SK-N-SH (cell line): ENCODE measurements around the gene BCAR3. TPM values are rescaled to one million over a fixed set of nuclear protein-coding genes. Genes with fewer than 3 reads are reported as not detected.

Experiments used
- CTCF ChIA-PET: fragments of 300-600, 350-600 bp; formaldehyde crosslinking; extraction: SDS; loops from one replicate; lab custom pipeline; 2021; lab: Yijun Ruan, JAX
- POLR2A ChIA-PET: fragments of 350-600 bp; sonication (Branson Sonifier 250); formaldehyde crosslinking; extraction: SDS; loops from one replicate; lab custom pipeline; 2020; ENCODE audit warnings: antibody characterized with exemption, inconsistent platforms; lab: Yijun Ruan, JAX
- DNase-seq: peaks from one replicate; pipeline ENCODE4 v3.0.0; 2012
- H2AFZ ChIP-seq: fragments of 200-600 bp; sonication (generic); 2 replicates; pipeline ENCODE4 v1.8.1; 2016; ENCODE audit warnings: antibody characterized with exemption, mild to moderate bottlenecking, low read depth
- H3F3A ChIP-seq: fragments of 200-600 bp; sonication (generic); replicated peaks from 2 replicates; pipeline ENCODE3; 2016; ENCODE audit warnings: antibody characterized with exemption, mild to moderate bottlenecking; ENCODE audit not compliant: insufficient read depth
- H3K27ac ChIP-seq, 2 experiments: fragments of 200-500 bp in 1 of 2; fragments of 200-600 bp in 1 of 2; sonication (Bioruptor generic) in 1 of 2; sonication (generic), shearing (Covaris generic) in 1 of 2; 2 replicates each; pipeline versions ENCODE4 v1.5.1 to v1.6.1; 2014 to 2016; ENCODE audit warnings: low read depth in 2 of 2, inconsistent platforms in 1 of 2, low read length in 1 of 2, mild to moderate bottlenecking in 1 of 2, mixed read lengths in 1 of 2
- H3K27me3 ChIP-seq: fragments of 200-600 bp; sonication (generic), shearing (Covaris generic); 2 replicates; pipeline ENCODE4 v1.6.1; 2016; ENCODE audit warnings: mixed run types; ENCODE audit not compliant: insufficient read depth
- H3K36me3 ChIP-seq, 2 experiments: fragments of 200-500 bp in 1 of 2; fragments of 200-600 bp in 1 of 2; sonication (Bioruptor generic) in 1 of 2; sonication (generic) in 1 of 2; replicated peaks in 1 of 2; 2 replicates each; pipeline versions ENCODE3 to v1.5.1; 2014 to 2016; ENCODE audit warnings: low read length in 1 of 2, mild to moderate bottlenecking in 1 of 2; ENCODE audit not compliant: insufficient read depth in 2 of 2, control insufficient read depth in 1 of 2
- H3K4me1 ChIP-seq, 2 experiments: fragments of 200-500 bp in 1 of 2; fragments of 200-600 bp in 1 of 2; sonication (Bioruptor generic) in 1 of 2; sonication (generic), shearing (Covaris generic) in 1 of 2; 2 replicates each; pipeline versions ENCODE4 v1.5.1 to v1.6.1; 2014 to 2016; ENCODE audit warnings: low read depth in 1 of 2, low read length in 1 of 2, mixed run types in 1 of 2; ENCODE audit not compliant: insufficient read depth in 2 of 2, control insufficient read depth in 1 of 2
- H3K4me2 ChIP-seq: fragments of 200-600 bp; sonication (generic), shearing (Covaris generic); 2 replicates; pipeline ENCODE4 v1.6.1; 2017; ENCODE audit warnings: mixed run types
- H3K4me3 ChIP-seq, 2 experiments: fragments of 200-500 bp in 1 of 2; fragments of 200-600 bp in 1 of 2; sonication (Bioruptor generic) in 1 of 2; sonication (generic), shearing (Covaris generic) in 1 of 2; 2 replicates each; pipeline versions ENCODE4 v1.5.1 to v1.8.1; 2014 to 2016; ENCODE audit warnings: low read depth in 2 of 2, inconsistent platforms in 1 of 2, low read length in 1 of 2, mild to moderate bottlenecking in 1 of 2, mixed read lengths in 1 of 2, moderate library complexity in 1 of 2
- H3K79me2 ChIP-seq: fragments of 200-600 bp; sonication (generic); 2 replicates; pipeline ENCODE4 v1.8.1; 2017; ENCODE audit warnings: mild to moderate bottlenecking; ENCODE audit not compliant: insufficient read depth
- H3K9ac ChIP-seq: fragments of 200-600 bp; sonication (generic); 2 replicates; pipeline ENCODE4 v1.6.1; 2017; ENCODE audit warnings: mixed run types
- H3K9me2 ChIP-seq: fragments of 200-600 bp; sonication (generic); 2 replicates; pipeline ENCODE4 v1.6.1; 2017; ENCODE audit warnings: mixed run types
- H3K9me3 ChIP-seq: fragments of 200-600 bp; sonication (generic); 2 replicates; pipeline ENCODE4 v1.6.1; 2017; ENCODE audit warnings: mixed run types, mild to moderate bottlenecking, moderate library complexity
- H4K20me1 ChIP-seq: fragments of 200-600 bp; sonication (generic); 2 replicates; pipeline ENCODE4 v1.6.1; 2017; ENCODE audit warnings: mild to moderate bottlenecking, mixed run types; ENCODE audit not compliant: insufficient read depth
- CHD2 ChIP-seq: fragments of 150-350 bp; IDR thresholded peaks from 2 replicates; pipeline ENCODE4 v1.6.1; 2018; ENCODE audit warnings: low read length; ENCODE audit not compliant: partially characterized antibody
- IRF3 ChIP-seq: fragments of 150-350 bp; IDR thresholded peaks from 2 replicates; pipeline ENCODE4 v1.6.1; 2016; ENCODE audit warnings: mild to moderate bottlenecking, low read depth, low read length
- MXI1 ChIP-seq: IDR thresholded peaks from 2 replicates; pipeline ENCODE4 v1.6.1; 2012; ENCODE audit warnings: mild to moderate bottlenecking, low read depth, low read length, improper control_type of control experiment
- POLR2AphosphoS5 ChIP-seq: IDR thresholded peaks from 2 replicates; pipeline ENCODE4 v1.6.1; 2012; ENCODE audit warnings: low read depth, low read length
- RCOR1 ChIP-seq: fragments of 150-350 bp; IDR thresholded peaks from 2 replicates; pipeline ENCODE4 v1.6.1; 2017; ENCODE audit warnings: antibody characterized with exemption, low read length
- USF1 ChIP-seq: IDR thresholded peaks from 2 replicates; pipeline ENCODE4 v1.4.0; 2012; ENCODE audit warnings: low read depth, borderline replicate concordance
- YY1 ChIP-seq: IDR thresholded peaks from 2 replicates; pipeline ENCODE4 v1.4.0; 2012; ENCODE audit warnings: low read depth, mild to moderate bottlenecking
- WGBS: methylation state at CpG from one replicate; pipeline ENCODE4 v1.1.6; 2017; ENCODE audit warnings: low lambda C conversion rate; 5-methylcytosine and 5-hydroxymethylcytosine counted together
- polyA plus RNA-seq, 3 experiments: library from polyadenylated mRNA; depleted of rRNA; stranded (reverse); fragments of >200 nt; gene quantifications; 2 replicates each; pipeline ENCODE4 v1.2.3, GENCODE V29; 2012
- TF ChIP-seq, protein P1 (sequence below): IDR thresholded peaks from 2 replicates; pipeline ENCODE4 v1.4.0; 2012; ENCODE audit warnings: low read depth, borderline replicate concordance

BCAR3 gene
- polyA plus RNA-seq, 1 of the 3 experiments (the other 2 are of a cell fraction): 58.4 TPM

DNA sequence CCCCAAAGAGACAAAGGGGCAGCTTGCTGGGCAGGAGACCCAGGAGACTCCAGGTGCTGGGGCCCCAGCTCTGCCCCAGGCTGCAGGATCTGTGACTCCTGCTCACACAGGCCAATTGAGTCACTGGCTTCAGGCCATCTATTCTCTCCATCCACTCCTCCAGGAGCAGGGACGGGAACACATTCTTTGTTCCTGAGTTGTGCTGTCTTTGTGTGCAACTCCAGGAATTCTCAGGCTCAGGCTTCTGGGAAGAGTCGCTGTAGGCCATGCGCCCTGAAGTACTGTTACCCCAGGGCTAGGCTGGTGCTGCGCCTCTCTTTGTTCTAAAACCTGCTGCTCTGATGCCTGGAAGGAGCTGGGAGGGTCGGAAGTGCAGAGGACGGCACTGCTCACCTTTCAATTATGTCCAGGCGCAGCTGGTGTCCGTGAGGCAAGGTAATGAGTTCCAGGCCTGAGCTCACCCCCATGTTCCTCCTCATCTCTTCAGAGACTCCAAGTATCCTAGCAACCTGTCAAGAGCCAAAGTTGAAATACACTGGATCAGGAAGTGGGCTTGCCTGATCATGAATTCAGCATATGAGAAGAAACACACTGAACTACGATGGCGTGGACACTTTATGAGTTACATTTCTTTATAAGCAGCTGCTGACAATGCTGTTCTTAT, 105.9 kb downstream of the BCAR3 start:
- Histone ChIP-seq H3K27me3 (no peaks in the 10 kb centered on the region), H3K9me3 (no peaks in the 10 kb centered on the region), H3K4me2 (0 out of 2 replicates have a peak overlapping the region, but pooled peaks have one; percentile 1), H3K4me3 (no peak overlapping the region), H3K9ac (no peak overlapping the region), H4K20me1 (peaks cover 32% of the 10 kb centered on the region), H3K79me2 (peaks cover 84% of the 10 kb centered on the region), H3K4me1 (peaks cover 31 to 59% of the 10 kb centered on the region in 2 experiments), H3F3A (peaks cover 31% of the 10 kb centered on the region), H3K36me3 (peaks cover 44 to 57% of the 10 kb centered on the region in 2 experiments), H2AFZ (no peak overlapping the region), H3K27ac (peak overlapping the region; percentile 60 to 98), H3K9me2 (no peaks in the 10 kb centered on the region)
- TF ChIP-seq MXI1 (peak; percentile 37; the same call in 1 of the 2 replicates), USF1 (no peak), RCOR1 (no peak), YY1 (no peak), CHD2 (peak; percentile 6)
- DNase-seq: peak; percentile 44
- 73% methylated on average over 10 of the region's 10 CpGs for WGBS
- POLR2A ChIA-PET: interaction anchor here (0.6 to 1.8 kb wide), 5 partner anchors 13 to 232 kb away, joined by 3 to 8 read pairs (median 5); no protein-coding TSS in a partner anchor
- CTCF ChIA-PET: interaction anchor here (0.7 to 3.2 kb wide), 13 partner anchors 17 to 465 kb away, joined by 3 to 16 read pairs (median 3); partner anchors contain the start of genes BCAR3 and FNBP1L

GRCh38 chr1:93574991-93575390, 106.6 kb downstream of the BCAR3 start:
- ChIA-PET POLR2A (no interaction called here), CTCF (interaction anchor here (1.1 to 3.2 kb wide), 4 partner anchors 54 to 270 kb away, joined by 3 to 16 read pairs (median 5); no protein-coding TSS in a partner anchor)
- peaks cover 52 to 60% of the 10 kb centered on the region in 2 experiments for H3K36me3 ChIP-seq
- 92% methylated on average over 6 of the region's 6 CpGs for WGBS
- peaks cover 27 to 58% of the 10 kb centered on the region in 2 experiments for H3K4me1 ChIP-seq
- no peak for DNase-seq
- TF ChIP-seq POLR2AphosphoS5 (no peak), IRF3 (no peak), USF1 (no peak), RCOR1 (no peak)
- TF ChIP-seq, protein P1, sequence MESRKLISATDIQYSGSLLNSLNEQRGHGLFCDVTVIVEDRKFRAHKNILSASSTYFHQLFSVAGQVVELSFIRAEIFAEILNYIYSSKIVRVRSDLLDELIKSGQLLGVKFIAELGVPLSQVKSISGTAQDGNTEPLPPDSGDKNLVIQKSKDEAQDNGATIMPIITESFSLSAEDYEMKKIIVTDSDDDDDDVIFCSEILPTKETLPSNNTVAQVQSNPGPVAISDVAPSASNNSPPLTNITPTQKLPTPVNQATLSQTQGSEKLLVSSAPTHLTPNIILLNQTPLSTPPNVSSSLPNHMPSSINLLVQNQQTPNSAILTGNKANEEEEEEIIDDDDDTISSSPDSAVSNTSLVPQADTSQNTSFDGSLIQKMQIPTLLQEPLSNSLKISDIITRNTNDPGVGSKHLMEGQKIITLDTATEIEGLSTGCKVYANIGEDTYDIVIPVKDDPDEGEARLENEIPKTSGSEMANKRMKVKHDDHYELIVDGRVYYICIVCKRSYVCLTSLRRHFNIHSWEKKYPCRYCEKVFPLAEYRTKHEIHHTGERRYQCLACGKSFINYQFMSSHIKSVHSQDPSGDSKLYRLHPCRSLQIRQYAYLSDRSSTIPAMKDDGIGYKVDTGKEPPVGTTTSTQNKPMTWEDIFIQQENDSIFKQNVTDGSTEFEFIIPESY: no peak
- H3K9me3 ChIP-seq: no peaks in the 10 kb centered on the region
- no peak overlapping the region for H3K4me2 ChIP-seq
- no peaks in the 10 kb centered on the region for H3K9me2 ChIP-seq
- H3F3A ChIP-seq: peaks cover 26% of the 10 kb centered on the region
- H3K4me3 ChIP-seq: no peak overlapping the region
- peaks cover 24% of the 10 kb centered on the region for H4K20me1 ChIP-seq
- H2AFZ ChIP-seq: no peak overlapping the region
- peak overlapping the region; percentile 60 to 98 for H3K27ac ChIP-seq
- H3K79me2 ChIP-seq: peaks cover 80% of the 10 kb centered on the region
- H3K27me3 ChIP-seq: no peaks in the 10 kb centered on the region
- no peak overlapping the region for H3K9ac ChIP-seq
